Prostate gland (tissue), 2 donors: ENCODE results near the gene PODXL2. TPM values are rescaled to one million over a fixed set of nuclear protein-coding genes. Genes with fewer than 3 reads are reported as not detected.

ENCODE experiments used
- DNase-seq: peaks from one replicate; pipeline ENCODE4 v3.0.0-alpha.2; 2019; ENCODE audit warnings: low spot score
- H3K27ac ChIP-seq, 2 donors: fragments of 200-600 bp; sonication (generic); 2 replicates each; pipeline ENCODE4 v1.5.1; 2017 to 2019
- H3K27me3 ChIP-seq: fragments of 200-600 bp; sonication (generic); replicated peaks from 2 replicates; pipeline ENCODE4 v1.5.1; 2019; ENCODE audit not compliant: insufficient read depth
- H3K36me3 ChIP-seq, 2 donors: fragments of 200-600 bp; sonication (generic); 1 replicate in 1 of 2; 2 replicates in 1 of 2; pipeline versions ENCODE4 v1.5.1 to v1.8.1; 2017 to 2019
- H3K4me1 ChIP-seq: fragments of 200-600 bp; sonication (generic); replicated peaks from 2 replicates; pipeline ENCODE4 v1.5.1; 2019
- H3K4me3 ChIP-seq, 2 donors: fragments of 200-600 bp; sonication (generic); 2 replicates each; pipeline ENCODE4 v1.5.1; 2017 to 2019
- H3K9me3 ChIP-seq: fragments of 200-600 bp; sonication (generic); 2 replicates; pipeline ENCODE4 v1.5.1; 2017
- POLR2A ChIP-seq: fragments of 450-650 bp; IDR thresholded peaks from one replicate; pipeline ENCODE4 v1.6.1; 2016; ENCODE audit warnings: antibody characterized with exemption, mild to moderate bottlenecking
- POLR2AphosphoS5 ChIP-seq: sonication (generic); formaldehyde crosslinking; IDR thresholded peaks from one replicate; pipeline ENCODE4 v1.6.1; 2017; ENCODE audit warnings: antibody characterized with exemption
- WGBS: methylation state at CpG from one replicate; pipeline ENCODE4 v1.1.5; 2018; 5-methylcytosine and 5-hydroxymethylcytosine counted together
- intact Hi-C: fragments of 100-400 bp; cut with DNase I; formaldehyde crosslinking; loops from one replicate; pipeline ENCODE4 v1.14.2; 2022
- total RNA-seq, 2 donors: library from RNA; depleted of rRNA; stranded (reverse); fragments of >200 nt; gene quantifications; one replicate each; pipeline ENCODE4 v1.1.0, GENCODE V29; 2016
- TF ChIP-seq, protein P1 (sequence below), 4 experiments: fragments of 200-600 bp in 2 of 4; fragments of 450-650 bp in 2 of 4; sonication (generic) in 2 of 4; IDR thresholded peaks; 1 replicate in 3 of 4; 2 replicates in 1 of 4; pipeline ENCODE4 v1.5.1; 2016 to 2019; ENCODE audit warnings: antibody characterized with exemption in 4 of 4, mild to moderate bottlenecking in 2 of 4, moderate library complexity in 2 of 4

The PODXL2 gene
- total RNA-seq, 2 donors from 2014 or later = 63.9 to 73.7 TPM

DNA sequence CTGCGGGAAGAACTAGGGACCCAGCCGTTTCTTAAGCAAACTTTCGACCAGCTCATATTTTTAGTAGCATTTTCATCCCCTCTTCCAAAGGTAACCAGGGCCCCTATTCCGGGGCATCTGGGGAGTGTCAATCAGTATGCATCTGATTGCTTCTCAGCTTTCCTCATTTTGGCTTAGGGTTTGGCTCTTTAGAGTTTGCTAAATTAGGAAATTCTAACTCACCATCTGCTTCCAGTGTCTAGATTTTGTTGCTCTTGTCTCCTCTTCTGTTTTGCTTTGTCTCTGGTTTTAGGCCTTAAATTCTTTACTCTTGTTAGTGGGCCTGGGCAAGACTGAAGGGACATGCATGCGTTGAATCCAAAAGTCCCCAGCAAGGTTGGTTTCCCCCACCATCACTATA lies 34.2 kb downstream of the PODXL2 start:
- TF ChIP-seq POLR2AphosphoS5 = no peak
- TF ChIP-seq POLR2A = no peak
- TF ChIP-seq, protein P1, sequence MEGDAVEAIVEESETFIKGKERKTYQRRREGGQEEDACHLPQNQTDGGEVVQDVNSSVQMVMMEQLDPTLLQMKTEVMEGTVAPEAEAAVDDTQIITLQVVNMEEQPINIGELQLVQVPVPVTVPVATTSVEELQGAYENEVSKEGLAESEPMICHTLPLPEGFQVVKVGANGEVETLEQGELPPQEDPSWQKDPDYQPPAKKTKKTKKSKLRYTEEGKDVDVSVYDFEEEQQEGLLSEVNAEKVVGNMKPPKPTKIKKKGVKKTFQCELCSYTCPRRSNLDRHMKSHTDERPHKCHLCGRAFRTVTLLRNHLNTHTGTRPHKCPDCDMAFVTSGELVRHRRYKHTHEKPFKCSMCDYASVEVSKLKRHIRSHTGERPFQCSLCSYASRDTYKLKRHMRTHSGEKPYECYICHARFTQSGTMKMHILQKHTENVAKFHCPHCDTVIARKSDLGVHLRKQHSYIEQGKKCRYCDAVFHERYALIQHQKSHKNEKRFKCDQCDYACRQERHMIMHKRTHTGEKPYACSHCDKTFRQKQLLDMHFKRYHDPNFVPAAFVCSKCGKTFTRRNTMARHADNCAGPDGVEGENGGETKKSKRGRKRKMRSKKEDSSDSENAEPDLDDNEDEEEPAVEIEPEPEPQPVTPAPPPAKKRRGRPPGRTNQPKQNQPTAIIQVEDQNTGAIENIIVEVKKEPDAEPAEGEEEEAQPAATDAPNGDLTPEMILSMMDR (IDR thresholded peaks at IDR 0.05) = no peak
- no peak overlapping the region for H3K4me3 ChIP-seq
- no peak overlapping the region for H3K27ac ChIP-seq
- 84% methylated on average over 5 of the region's 5 CpGs for WGBS
- intact Hi-C loops = no loop called here
- H3K36me3 ChIP-seq = no peaks in the 10 kb centered on the region
- H3K27me3 ChIP-seq = no peaks in the 10 kb centered on the region
- no peak for DNase-seq
- H3K9me3 ChIP-seq = no peaks in the 10 kb centered on the region
- no peaks in the 10 kb centered on the region for H3K4me1 ChIP-seq

DNA sequence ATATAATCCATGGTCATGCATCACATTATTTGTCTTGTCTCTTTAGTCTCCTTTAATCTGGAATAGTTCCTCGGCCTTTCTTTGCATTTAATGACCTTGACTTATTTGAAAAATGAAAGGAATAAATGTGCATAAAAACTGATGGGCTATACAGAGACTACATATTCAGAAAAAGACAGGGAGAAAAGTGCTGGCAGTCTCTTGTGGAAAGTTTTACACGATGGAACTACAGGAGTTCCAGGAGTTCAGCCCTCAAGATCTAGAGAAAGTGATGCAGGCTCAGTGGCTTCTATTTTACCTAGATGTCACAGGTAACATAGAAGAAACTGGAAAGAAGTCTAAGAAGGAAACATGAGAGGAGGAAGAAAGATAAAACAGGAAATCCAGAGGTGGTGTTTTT lies 36.2 kb downstream of the PODXL2 start:
- Histone ChIP-seq H3K4me1 (no peaks in the 10 kb centered on the region), H3K4me3 (no peak overlapping the region), H3K9me3 (no peaks in the 10 kb centered on the region), H3K36me3 (no peaks in the 10 kb centered on the region), H3K27ac (no peak overlapping the region), H3K27me3 (no peaks in the 10 kb centered on the region)
- 94% methylated on average over 2 of the region's 2 CpGs for WGBS
- TF ChIP-seq POLR2A (no peak), POLR2AphosphoS5 (no peak)
- TF ChIP-seq, protein P1 (IDR thresholded peaks at IDR 0.05) = no peak
- DNase-seq = no peak
- intact Hi-C loops = no loop called here

DNA sequence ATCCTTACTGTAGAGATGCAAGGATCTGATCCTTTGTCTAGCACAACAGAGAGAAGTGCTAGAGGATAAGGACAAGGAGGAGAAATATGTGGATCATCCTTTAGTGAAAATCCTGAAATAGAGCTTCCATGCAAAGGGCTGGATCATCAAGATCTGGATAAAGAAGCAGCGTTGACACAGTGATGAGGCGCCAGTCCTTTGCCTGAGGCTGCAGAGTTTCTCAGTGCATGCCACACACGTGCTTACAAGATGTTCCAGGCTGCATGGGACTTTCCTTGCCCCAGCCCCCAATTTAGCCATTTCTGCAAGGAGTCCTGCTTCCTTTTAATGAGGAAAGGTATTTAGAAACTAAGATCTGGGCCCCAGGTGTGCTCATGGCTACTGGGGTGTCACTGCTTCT lies 36.6 kb downstream of the PODXL2 start:
- H3K27me3 ChIP-seq = no peaks in the 10 kb centered on the region
- WGBS = 91% methylated on average over 3 of the region's 3 CpGs
- no peaks in the 10 kb centered on the region for H3K4me1 ChIP-seq
- H3K9me3 ChIP-seq = no peaks in the 10 kb centered on the region
- no peaks in the 10 kb centered on the region for H3K36me3 ChIP-seq
- no peak for DNase-seq
- TF ChIP-seq POLR2A (no peak), POLR2AphosphoS5 (no peak)
- H3K4me3 ChIP-seq = no peak overlapping the region
- intact Hi-C loops = no loop called here
- no peak overlapping the region for H3K27ac ChIP-seq

DNA sequence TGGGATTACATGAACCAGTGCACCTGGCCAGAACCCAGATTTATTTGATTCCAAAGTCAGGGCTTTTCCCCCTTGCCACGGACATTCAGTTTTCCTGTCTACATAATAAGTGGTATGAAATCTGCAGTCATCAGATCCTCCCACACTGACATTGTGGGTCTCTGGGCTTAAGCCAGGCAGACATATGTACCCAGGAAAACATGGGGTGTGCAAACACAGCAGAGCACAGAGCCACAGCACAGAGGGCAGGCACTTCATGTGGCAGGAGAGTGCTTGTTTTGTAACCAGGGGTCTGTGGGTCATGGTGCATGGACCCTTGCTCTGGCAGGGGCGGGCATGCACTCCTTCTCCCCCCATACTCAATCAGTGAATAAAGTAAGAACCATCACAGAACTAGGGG lies 37.7 kb downstream of the PODXL2 start:
- WGBS = 72% methylated on average over 2 of the region's 2 CpGs
- Histone ChIP-seq H3K4me1 (no peaks in the 10 kb centered on the region), H3K36me3 (no peaks in the 10 kb centered on the region), H3K27me3 (no peaks in the 10 kb centered on the region), H3K4me3 (no peak overlapping the region), H3K27ac (no peak overlapping the region), H3K9me3 (no peaks in the 10 kb centered on the region)
- intact Hi-C loops = no loop called here
- no peak for DNase-seq
- no peak for TF ChIP-seq POLR2AphosphoS5
- TF ChIP-seq, protein P1 (IDR thresholded peaks at IDR 0.05) = no peak
- no peak for TF ChIP-seq POLR2A

DNA sequence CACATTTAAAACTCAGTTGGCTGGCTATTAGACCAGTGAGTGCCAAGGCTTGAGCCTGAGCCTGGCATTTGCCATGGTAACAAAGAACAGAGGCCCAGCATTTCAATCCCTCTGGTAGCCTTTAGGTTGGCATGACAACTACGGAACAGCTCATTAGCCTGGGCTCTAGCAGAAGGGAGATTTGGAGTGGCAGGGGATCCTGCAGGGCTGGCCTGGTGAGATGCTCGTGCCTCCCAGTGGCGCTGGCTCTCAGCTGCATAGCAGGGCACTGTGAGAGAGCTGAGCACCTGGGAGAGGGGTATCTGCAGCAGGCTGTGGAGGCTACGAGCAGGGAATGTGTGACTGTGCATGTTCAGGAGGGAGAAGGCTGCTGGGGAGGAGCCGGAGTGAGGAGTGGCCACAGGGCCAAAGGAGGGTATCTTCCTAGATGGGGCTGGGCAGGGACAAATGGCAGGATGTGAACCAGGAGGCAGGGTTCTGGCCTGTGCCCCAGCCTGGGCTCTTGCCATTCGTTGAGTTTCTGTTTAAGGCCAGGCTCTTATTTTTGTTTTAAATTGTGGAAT lies 38.2 kb downstream of the PODXL2 start:
- no peaks in the 10 kb centered on the region for H3K27me3 ChIP-seq
- no peak overlapping the region for H3K27ac ChIP-seq
- TF ChIP-seq, protein P1 (IDR thresholded peaks at IDR 0.05) = no peak
- TF ChIP-seq POLR2AphosphoS5 = no peak
- TF ChIP-seq POLR2A = no peak
- H3K9me3 ChIP-seq = no peaks in the 10 kb centered on the region
- 78% methylated on average over 6 of the region's 6 CpGs for WGBS
- intact Hi-C loops = no loop called here
- no peaks in the 10 kb centered on the region for H3K36me3 ChIP-seq
- no peak overlapping the region for H3K4me3 ChIP-seq
- no peak for DNase-seq
- no peaks in the 10 kb centered on the region for H3K4me1 ChIP-seq
